ENCODE results near the gene CDCA7L.
"Not testable (repeated sequence)": the region's sequence is repeated elsewhere in the genome, so short reads cannot be mapped to it uniquely, and the experiment has no call there.

Gene CDCA7L

GRCh38 chr7:21902240-21902639 is 43.5 kb downstream of the CDCA7L start:
- DNase-seq: no peak

GRCh38 chr7:21898265-21898930 is 47.3 kb downstream of the CDCA7L start:
- no peak for DNase-seq

DNA sequence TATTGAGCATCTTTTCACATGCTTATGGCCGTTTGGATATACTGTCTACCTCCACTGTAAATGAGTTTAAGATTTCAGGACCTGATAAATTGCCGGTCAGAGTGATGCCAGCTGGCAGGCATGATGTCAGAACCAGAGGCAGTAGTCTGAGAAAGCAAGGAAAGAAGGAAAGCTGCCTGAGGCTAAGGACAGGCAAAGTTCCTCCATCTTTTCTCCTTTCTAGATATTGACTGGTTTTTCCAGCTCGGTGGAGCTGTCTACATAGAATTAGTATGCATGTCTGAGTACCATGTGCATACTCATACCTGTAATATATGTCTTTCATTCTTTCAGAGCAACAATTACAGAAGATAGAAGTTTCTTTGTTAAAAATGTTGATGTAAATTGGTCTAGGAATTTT is 52.3 kb downstream of the CDCA7L start:
- no peak for DNase-seq

DNA sequence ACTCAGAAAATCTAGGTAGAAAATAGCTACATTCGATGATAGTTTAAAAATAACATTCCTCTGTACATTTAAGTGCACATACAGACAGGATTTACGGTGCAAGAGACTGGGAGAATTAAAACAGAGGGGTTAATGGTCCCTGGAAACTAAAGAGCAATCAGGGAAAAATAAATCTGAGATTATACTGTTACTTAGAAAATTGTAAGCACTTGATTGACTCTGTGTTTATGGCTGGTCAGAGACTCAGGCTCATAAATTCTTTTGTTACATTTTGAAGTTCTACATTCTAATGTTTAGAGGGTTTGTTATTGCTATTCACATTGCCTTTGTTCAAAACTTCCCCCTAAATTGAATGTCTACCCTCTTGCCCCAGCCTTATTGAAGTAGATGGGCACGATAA is 54.4 kb downstream of the CDCA7L start:
- DNase-seq: no peak

DNA sequence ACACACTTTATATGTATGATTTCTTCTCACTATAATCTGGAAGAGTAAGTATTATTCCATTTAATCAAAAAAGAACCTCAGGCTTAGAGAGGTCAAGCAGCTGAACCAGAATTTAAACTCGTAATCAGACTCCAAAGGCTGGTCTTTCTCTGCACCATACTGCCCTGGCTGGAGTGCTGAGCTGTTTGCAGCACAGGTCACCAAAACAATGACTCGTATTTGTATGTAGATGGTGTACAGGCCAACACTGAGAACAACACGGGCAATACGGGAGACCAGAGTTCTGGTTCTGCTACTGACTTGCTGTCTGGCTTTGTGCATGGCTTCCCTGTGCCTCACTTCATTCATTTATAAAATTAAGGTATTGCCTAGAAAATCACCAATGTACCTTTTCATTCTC is 57.9 kb downstream of the CDCA7L start:
- no peak for DNase-seq

DNA sequence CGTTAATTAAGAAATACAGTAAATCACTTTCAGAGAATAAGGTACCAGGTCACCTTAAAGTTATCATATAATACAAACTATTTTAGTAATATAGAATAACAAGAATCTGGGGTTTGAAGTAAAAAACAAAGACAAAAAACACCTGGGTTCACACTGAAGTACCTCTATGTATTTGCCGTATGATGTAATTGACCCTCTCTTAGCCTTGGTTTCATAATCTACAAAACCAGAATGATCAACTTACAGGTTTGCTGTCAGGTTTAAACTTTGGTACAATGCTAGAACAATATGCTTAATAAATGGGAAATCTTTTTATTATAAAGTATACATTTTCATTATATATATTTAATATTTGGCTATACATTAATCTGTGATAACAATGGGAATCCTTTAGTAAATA is 58.3 kb downstream of the CDCA7L start:
- no peak for DNase-seq

- no peak for DNase-seq
Measured at GRCh38 chr7:21886396-21886795, 59.3 kb downstream of the CDCA7L start.

- no peak for DNase-seq
Measured at GRCh38 chr7:21884496-21884895, 61.2 kb downstream of the CDCA7L start.

DNA sequence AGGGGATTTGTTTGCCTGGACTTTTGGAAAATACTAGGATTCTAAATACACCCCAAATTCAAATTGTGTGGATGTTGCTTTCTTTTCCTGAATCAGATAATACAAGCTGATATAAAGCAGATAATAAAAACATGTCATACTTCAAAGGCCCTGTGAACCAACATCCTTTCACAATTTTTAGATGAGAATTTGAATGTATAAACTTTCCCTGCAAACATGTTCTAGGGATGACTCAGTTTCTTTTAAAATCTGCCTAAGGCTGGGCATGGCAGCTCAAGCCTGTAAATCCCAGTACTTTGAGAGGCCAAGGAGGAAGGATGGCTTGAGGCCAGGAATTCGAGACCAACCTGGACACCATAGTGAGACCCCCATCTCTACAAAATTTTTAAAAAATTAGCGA is 62.2 kb downstream of the CDCA7L start:
- not testable (repeated sequence) for DNase-seq

GRCh38 chr7:21883069-21883468 is 62.6 kb downstream of the CDCA7L start:
- no peak for DNase-seq

GRCh38 chr7:21869785-21870402 is 75.8 kb downstream of the CDCA7L start:
- no peak for DNase-seq

GRCh38 chr7:21868576-21868850 is 77.2 kb downstream of the CDCA7L start:
- DNase-seq: no peak

- no peak for DNase-seq
Measured at GRCh38 chr7:21867816-21868575, 77.7 kb downstream of the CDCA7L start.

DNA sequence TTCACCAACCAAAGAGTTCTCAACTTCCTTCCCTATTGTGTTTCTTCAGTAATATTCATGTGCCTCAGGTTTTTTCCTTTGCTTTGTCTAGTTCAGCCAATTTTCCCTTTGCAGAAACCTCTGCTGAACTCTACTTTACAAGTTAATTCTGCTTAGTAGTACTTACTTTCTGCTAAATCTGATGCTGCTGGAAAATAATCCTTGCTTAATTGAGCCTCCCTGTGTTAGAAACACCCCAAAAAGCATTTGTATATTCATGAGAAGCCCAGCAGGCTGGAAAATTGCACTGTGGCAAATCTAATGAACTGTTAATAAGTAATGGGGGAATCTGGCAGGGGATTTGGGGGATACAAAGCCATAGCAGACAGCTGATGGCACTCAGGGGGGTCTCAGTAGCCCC is 78.5 kb downstream of the CDCA7L start:
- DNase-seq: no peak

- no peak for DNase-seq
Measured at GRCh38 chr7:21866731-21867130, 79.0 kb downstream of the CDCA7L start.

- not testable (repeated sequence) for DNase-seq
Measured at GRCh38 chr7:21865631-21866204, 80.0 kb downstream of the CDCA7L start.

DNA sequence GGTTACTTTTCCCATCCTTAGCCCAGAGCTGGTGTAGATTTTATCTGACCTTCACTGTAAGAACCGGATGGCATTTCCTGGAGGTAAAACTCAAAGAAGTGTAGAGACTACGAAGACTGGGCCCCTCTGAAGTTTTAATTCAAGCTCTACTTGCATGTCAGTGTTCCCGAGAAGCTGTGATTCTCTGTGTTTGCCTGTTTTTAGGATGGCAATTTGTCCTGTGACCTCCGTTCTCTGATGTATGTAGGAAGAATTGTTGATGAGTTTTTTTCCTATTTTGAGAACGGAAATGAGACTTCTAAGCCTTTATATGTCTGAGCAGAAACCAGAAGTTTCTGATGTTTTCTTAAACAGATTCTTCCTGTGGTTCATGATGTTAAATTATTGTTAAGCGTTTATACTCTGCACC is 94.1 kb downstream of the CDCA7L start:
- no peak for DNase-seq

Data from cerebellar nuclear complex (tissue), 1 donor.